HG03097 (cell line): ENCODE results near the gene OSM.
"Not testable (repeated sequence)": the region's sequence is repeated elsewhere in the genome, so short reads cannot be mapped to it uniquely, and the experiment has no call there.

Source experiments
- ATAC-seq: cut with Tn5 transposase; IDR thresholded peaks from one replicate; pipeline ENCODE4 v1.9.1; 2021; ENCODE audit not compliant: unreplicated experiment, low FRiP score

Gene OSM

DNA sequence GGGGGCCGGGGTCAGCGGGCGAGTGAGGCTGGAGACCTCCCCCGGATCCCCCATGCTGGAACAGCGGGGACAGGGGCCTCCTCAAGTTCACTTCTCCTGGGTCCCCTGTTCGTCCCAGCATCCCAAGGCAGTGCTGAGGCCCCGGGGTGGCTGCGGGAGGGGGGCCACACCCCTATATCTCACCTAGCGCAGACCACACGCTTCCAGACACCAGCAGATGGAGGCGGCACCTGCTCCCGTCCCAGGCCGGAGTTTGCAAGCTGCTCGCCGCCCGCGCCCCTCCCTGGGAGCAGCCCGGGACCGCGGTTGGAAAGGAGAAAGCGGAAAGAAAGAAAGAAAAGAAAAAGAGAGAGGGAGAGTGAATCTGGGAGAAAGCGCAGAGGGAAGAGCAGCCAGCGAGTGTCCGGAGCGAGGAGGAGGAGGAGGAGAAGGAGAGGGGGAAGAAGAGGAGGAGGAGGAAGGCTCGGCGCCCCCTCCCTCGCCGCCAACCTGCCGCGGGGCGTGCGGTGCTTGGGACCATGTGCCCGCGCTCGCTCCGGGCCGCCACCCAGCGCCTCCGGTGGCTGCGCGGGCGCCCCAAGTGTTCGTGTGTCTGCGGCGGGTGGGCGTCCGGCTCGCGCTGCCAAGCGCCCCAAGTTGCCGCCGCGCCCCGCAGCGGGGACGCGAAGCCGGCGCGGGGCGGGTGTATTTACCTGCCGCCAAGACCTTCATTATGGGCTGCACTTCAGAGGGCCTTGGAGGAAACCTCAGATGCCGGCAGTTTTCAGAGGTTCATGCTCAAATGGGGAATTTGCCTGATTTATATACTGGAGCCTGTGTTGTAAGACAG lies 20.5 kb downstream of the OSM start, which contains the start of gene LIF:
Gene LIF, minus strand, starts transcription at position 775 of the 829 bp plus-strand sequence. Its CDS starts 64 bp downstream, at position 711.
- ATAC-seq, result no peak

DNA sequence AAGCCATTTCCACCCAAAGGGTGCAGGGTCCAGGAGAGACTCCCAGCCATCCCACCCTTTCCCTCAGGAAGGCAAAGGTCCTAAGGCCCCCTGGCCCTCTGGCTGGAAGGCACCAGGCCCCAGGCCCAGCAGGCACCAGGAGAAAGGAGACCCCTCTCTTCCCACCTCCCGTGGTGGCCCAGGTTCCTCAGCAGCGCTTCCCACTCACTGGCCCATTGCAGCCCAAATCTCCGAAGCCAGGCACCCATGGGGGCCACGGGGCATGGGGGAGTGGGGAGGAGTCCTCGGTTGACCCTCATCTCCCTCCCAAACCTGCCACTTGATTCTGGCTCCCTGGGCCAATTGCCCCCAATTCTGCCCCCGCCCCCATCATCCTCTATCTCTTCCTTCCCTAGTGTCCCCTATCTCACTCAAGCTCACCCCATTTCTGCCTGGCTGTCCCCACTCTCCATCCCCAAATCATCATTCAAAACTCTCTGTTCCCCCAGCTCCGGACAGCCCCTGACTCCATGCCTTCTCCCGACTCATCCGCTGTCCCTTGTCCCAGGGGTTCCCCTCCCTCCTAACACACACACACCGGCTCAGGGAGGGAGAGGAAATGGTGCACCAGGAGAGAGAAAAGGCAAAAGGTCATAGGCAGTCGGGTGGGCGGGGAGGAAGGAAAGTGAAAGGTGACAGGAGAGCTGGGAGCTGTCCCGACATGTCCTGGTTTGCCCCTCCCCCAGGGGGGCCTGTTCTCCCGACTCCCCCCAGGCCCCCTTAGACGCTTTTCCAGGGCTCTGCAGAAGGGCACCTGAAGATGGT lies 21.3 kb downstream of the OSM start:
- ATAC-seq, result no peak

DNA sequence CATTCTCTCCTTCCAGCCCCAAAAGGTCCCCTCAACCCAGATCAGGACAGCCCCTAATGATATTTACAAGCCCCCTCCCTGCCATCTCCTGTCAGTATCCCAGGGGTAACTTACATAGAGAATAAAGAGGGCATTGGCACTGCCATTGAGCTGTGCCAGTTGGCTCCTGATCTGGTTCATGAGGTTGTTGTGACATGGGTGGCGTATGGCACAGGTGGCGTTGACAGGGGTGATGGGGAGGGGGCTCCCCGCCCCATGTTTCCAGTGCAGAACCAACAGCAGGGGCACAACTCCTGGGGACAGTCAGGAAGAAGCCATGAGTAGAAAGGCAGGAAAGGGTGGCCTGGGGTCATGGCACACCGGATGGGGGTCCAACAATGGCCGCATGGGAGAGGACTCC lies 22.0 kb downstream of the OSM start:
- no peak for ATAC-seq

DNA sequence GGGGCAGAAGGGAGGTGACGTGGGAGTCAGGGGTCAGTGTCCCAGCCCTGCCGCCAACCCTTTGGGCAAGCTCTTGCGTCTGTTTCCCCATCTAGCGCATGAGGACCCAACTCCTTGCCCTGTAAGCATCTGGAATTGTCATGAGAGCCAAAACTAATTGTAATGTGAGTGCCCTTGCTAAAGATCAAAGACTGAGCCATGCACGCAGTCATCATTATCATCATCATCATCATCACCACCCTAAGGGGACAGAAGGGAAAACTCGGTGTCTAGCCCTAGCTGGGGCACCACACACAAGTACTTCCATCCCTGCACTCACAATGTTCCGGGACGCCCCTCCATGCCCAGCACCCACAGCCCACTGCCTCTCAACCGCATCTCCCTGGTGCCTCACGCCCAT lies 22.6 kb downstream of the OSM start:
- no peak for ATAC-seq

DNA sequence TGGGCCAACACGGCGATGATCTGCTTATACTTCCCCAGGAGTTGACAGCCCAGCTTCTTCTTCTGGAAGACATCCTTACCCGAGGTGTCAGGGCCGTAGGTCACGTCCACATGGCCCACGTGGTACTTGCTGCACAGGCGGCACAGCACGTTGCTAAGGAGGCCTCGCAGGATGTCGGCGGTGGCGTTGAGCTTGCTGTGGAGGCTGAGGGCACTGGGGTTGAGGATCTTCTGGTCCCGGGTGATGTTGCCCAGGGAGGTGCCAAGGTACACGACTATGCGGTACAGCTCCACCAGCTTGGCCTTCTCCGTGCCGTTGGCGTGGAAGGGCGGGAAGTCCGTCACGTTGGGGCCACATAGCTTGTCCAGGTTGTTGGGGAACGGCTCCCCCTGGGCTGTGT lies 23.0 kb downstream of the OSM start:
- ATAC-seq, result no peak

DNA sequence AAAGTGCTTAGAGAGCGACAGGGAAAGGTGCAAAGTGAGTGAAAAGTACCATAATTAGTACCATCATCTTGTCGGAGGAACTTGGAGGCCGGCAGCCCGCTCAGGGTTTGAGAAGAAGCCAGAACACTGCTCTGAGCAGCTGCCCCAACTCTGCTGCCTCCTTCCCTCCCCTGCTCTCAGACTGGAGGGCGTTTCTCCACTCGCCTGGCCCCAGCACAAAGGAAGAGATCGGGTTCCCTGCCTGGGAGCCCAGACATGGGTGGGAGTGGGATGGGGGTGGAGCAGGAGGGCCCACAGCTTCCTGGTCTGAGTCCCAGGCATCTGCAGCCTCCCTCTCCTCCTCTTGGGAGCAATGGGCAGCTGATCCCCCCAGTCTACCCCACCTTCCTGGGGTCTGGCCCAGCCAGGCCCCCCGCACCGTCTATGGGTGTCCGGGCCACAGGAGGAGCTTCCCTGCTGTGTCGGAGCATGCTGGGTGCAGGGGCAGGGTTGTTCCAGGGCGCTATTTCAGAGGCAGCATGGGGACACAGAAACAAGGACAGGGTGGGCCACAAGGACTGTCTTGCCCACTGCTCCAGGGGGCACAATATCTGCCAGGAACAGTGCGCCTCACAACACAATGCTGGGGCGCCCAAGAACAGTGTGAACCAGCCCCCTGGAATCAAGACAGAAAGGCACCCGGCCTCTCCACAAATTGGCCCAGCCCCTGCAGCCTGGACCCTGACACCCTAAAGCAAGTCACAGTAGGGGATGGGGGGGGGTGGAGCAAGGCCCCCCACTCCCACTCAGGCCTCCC lies 24.9 kb downstream of the OSM start:
- no peak for ATAC-seq

DNA sequence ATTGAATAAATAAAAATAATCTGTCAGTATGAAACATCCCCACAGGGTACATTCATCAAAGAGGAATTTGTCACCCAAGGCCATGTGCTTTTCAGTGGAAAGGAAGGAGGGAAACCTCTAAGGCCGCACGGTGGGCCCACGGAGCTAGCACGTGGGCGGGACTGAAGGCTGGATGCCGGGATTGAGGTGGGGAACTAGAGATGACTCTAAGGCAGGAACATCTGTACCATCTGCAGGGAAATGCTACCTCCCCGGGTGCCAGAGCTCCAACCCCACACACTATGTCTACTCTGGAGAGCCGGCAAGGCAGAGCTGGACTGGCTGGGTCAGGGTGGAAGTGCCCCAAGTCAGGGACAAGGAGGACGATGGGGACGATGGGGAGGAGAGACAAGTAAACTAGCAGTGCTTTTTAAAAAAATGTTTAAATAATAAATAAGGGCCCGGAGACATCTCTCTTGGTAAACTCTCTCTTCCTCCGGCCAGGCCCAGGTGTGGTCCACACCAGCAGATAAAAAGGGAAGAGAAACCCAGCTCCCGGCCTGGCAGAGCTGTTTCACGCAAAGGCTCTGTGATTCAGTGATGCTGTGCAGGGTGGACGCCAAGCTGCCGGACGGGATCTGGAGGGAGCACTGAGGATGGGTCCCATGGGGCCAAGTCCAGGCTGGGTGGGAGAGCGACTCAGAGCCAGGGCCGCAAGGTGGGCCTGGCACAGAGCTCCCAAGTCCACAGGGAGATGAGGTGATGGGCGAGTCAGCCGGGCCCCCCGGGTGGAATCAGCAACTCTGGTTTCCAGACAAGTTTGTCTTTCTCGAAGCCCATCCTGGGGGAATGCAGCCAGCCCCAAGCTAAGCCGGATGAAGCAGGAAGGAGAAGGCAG lies 25.9 kb downstream of the OSM start:
- no peak for ATAC-seq

DNA sequence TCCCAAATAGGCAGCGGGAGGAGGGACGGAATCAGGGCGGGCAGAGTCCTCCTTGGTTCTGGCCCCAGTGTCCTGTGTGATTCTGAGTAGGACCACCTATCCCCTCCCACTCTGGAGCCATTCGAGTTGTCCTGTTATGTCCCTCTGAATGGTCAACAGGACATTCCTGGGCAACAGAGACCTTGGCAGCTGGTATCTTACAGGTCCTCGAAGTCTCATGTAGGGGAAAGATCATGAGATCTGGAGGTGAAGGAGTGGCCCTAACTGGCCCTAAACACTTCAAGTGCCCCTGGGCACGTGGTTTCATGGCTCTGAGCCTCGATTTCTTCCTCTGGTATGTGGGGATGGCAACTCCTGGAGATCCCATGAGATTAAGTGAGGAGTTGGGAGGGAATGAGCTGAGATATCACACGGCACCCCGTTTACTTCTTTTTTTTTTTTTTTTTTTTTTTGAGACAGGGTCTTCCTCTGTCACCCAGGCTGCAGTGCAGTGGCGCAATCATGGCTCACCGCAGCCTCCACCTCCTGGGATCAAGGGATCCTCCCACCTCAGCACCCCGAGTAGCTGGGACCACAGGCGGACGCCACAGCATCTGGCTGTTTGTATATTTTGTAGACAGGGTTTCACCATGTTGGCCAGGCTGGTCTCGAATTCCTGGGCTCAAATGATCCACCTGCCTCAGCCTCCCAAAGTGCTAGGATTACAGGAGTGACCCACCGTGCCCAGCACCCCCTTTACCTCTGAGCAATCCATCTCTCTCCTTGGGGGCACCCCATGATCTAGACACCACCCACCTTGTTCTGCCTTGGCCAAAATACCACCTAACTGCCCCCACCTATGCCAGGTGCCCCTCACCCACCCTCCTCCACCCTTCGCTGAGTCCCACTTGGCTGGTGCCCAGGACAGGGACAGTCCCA lies 26.9 kb downstream of the OSM start:
- no peak for ATAC-seq

DNA sequence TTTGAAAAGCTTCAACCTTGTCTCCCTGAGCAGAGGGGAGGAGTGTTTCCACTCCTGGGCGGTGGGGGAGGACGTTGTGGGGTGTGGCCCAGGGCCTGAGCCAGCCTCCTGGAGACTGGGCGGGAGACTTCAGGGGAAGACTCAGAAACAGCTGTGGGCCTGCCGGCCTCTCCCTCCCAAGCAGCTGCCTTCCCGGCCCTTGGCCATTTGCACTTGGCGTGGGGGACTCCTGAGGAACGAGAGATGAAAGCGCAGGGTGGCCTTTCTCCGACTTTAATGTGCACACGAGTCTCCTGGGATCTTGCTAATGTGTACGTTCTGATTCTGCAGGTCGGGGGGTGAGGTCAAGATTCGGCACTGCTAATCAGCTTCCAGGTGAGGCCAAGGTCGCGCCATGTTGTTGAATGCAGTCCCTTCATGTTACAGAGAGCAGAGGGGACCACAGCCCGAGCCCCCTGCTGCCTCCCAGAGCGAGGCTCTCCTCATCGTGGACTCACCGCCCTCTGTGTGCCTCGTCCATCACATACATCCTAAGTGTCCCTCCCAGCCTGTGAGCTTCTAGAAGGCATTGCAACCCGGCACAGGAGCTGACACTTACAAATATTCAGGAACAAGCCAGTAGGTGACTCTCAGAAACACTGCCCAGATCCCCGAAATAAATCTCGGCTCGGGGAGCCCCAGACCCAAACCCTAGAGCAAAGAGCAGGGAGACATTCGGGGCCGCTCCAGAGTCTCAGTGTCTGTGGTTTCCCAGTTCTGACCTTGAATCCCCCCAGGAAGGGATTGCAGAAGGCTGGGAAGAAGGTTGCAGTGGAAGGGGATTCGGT lies 27.8 kb downstream of the OSM start:
- no peak for ATAC-seq

DNA sequence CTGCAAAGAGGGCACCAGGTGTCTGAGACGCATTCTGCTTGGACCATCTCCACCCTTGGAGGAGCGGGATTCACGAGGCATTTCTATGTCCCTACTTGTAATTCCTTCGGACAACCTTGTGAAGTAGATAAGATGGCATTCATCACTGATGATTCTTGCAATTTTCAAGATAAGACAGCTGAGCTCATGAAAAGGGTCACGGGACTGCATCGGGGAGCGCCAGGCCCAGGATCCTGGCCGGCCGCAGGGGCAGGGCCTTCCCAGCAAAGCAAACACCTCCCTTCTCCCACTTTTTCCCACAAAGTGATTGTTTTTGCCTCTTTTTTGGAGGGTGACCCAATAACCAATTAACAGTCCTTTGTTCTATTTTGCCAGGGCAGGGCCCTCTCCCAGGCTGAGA lies 28.5 kb downstream of the OSM start:
- no peak for ATAC-seq

DNA sequence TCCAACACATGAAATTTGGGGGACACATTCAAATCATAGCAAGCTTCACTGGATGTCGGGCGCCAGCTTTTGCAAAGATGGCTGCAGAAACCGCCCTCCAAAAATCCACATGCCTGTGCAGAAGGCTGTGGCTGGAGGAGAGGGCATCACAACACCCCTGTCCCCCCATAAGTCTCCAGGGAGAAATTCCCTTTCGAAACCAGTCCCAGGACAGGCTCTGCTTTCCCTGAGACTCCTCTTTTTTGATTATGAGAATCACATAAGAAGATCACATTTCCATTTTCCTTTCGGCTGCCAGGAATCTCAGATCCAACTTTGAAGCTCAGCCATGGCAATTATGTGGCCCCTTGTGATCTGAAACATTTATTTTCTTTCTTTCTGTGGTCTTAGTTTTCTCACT lies 29.8 kb downstream of the OSM start:
- no peak for ATAC-seq

DNA sequence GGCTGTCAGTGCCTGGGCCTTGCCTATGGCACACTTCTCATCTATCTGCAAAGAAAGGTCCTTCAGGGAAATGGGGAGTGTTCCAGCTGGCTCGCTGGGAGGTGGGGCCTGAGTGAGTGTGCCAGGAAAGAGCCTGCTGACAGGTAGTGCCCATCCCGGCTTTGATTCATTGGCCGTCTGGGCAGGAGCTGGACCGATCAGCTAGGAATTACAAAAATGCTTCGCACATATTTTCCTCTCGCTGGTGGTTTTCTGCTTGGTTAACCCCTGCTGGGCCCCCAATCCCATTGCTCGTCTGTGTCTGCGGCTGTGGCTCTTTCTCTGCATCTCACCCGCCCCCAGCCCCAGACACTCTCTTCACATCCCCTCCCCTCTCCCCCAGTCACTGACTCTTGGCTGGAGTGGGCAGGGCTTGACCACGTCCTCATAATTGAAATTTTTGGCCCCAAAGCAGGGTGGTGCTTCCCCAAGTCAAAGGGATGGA lies 30.9 kb downstream of the OSM start:
- ATAC-seq, result no peak

DNA sequence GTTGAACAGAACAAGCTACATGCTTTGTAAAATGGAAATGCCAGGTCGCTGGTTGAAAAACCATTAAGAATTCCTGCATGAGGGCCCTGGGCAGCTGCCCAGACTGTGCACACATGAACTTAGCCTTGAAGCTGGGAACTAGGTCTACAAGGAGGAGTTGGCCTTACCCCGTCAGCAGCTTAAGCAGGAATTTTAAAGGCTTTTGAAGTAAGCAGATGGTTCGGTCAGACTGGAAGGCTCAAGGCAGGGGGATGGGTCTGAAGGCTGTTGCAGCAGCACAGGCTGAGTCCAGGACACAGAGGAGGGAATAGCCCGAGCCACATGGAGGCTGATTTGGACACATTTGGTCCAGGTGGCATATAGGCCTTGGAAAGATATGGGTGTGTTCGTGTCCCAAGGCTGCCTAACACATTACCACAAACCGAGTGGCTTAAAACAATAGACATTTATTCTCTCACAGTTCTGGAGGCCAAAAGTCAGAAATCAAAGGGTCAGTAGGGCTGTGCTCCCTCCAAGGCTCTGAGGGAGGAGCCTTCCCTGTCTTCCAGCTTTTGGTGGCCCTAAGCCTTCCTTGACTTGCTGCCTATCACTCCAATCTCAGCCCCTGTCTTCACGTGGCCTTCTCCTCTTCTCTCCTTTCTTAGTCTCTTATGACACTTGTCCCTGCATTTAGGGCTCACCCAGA lies 31.7 kb downstream of the OSM start:
- ATAC-seq, result no peak

DNA sequence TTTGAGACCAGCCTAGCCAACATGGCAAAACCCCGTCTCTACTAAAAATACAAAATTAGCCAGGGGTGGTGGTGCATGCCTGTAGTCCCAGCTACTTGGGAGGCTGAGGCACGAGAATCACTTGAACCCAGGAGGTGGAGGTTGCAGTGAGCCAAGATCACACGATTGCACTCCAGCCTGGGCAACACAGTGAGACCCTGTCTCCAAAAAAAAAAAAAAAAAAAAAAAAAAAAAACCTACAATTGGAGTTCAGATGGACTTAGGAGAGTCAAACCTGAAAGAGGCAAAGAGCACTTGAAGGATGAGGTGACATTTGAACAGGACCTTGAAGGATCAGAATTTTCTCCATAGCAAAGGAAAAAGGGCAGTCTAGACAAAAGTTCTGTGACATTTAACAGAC lies 32.3 kb downstream of the OSM start:
- ATAC-seq, result not testable (repeated sequence)

DNA sequence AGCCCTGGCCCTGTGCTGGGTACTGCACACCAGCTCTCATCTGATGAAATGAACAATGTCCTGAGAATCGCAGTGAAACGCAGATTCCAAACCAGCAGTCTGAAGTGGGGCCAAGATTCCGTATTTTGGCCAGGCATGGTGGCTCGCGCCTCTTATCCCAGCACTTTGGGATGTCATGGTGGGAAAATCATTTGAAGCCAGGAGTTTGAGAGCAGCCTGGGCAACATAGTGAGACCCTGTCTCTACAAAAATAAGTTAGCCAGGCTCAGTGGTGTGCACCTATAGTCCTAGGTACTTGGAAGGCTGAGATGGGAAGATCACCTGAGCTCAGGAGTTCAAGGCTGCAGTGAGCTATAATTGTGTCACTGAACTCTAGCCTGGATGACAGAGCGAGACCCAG lies 33.1 kb downstream of the OSM start:
- no peak for ATAC-seq

DNA sequence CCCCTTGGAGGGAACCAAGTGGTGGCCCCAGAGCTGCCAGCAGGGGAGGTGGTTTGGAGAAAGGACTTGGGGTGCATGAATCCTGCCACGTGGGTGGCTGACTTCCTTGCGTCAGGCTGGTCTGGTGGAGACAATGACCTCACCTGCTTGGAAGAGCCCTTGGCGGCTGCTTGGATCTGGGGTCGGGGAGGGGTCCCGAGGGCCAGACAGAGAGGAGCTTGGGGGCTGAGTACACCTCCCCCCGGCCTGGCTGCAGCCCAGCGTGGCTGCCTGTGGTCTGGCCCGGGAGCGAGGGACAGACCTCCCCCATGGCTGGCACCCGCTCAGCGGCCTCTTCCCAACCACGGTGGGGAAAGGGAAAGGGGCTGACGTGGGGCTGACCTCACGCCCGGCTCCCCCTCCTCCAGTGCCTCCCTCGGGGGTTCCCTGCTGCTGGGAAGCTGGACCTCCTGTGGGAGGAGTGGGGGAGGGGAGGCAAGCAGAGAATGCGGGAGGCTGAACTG lies 33.9 kb downstream of the OSM start:
- no peak for ATAC-seq

DNA sequence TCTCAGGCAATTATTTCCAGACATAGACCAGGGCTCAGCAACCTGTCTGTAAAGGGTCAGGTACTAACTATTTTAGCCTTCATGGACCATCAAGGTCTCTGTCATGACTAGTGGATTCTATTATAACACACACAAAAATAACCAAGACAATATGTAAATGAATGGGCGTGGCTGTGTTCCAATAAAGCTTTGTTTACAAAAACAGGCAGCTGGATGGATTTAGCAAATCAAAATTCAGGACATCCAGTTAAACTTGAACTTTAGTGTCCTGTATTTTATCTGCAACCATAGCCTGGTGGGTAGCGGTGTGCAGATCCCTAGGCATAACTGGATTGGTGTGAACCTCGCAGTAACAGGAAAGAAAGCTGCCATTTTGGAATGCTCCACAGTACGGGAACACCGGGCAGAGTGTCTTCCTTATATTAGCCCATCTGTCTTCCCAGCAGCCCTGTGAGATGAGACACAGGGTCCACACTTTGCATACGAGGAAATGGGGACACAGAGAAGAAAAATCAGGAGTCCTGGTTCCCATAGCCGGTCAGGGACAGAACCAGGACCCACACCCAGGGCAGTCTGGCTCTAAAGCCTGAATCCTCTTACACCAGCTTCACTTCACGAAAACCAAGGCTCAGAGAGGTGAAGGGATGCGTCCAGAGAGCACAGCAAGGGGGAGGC lies 35.7 kb downstream of the OSM start:
- no peak for ATAC-seq
